ENCODE measurements around the gene PC. TPM values are rescaled to one million over a fixed set of nuclear protein-coding genes. Genes with fewer than 3 reads are reported as not detected.

The PC gene
- total RNA-seq, 4 donors from 2014 or later = 7.3 to 22.5 (median 17.4) TPM

GRCh38 chr11:66929753-66930152, 28.4 kb downstream of the PC start:
- intact Hi-C loops (cut with DNase I; ENCODE audit: low total_unique reads) = no loop called here
- 70 to 82% methylated on average over 4 of the region's 4 CpGs for WGBS, 2 donors
- no peak for DNase-seq (ENCODE audit: low spot score in 2 of 2)
- H3K4me3 ChIP-seq (ENCODE audit: low read depth, poor library complexity, severe bottlenecking) = no peak overlapping the region
- no peak for TF ChIP-seq POLR2A (IDR thresholded peaks at IDR 0.05)
- no peak for TF ChIP-seq CTCF (IDR thresholded peaks at IDR 0.05)

DNA sequence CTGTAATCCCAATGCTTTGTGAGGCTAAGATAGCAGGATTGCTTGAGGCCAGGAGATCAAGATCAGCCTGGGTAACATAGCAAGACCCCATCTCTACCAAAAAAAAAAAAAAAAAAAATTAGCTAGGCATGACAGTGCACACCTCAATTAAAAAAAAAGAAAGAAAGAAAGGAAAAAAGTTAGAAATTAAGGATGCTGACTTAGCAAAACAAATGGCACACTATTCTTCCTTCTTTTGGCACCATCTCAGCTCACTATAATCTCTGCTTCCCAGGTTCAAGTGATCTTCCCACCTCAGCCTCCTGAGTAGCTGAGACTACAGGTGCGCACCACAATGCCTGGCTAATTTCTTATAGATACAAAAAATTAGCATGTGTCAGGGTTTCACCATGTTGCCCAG, 33.9 kb downstream of the PC start:
- TF ChIP-seq POLR2A (IDR thresholded peaks at IDR 0.05) (no peak), CTCF (IDR thresholded peaks at IDR 0.05) (no peak)
- intact Hi-C loops (cut with DNase I; ENCODE audit: low total_unique reads) = no loop called here
- 89 to 100% methylated on average over 1 of the region's 1 CpG for WGBS, 2 donors

DNA sequence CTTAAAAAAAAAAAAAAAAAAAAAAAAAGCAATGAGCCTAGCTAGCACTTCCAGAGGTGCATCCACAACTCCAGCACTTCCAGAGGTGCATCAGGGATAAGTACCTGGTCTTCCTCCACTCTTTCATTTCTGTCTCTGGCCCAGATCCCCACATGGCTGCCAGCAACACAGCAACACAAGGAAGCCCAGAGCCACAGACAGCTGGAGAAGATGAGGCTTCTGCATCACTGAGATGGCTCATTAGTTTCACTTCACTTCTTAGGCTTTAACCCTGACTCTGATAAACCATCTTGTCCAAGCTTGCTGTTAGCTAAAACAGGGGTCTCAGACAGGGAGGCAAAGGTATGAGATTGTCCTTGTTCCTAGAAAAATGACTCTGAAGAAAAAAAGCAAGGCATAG, 35.6 kb downstream of the PC start:
- TF ChIP-seq CTCF (IDR thresholded peaks at IDR 0.05) = no peak
- TF ChIP-seq POLR2A (IDR thresholded peaks at IDR 0.05) = no peak
- intact Hi-C loops (cut with DNase I; ENCODE audit: low total_unique reads) = no loop called here
- no peak overlapping the region for H3K4me3 ChIP-seq (ENCODE audit: low read depth, poor library complexity, severe bottlenecking)
- no peak for DNase-seq (ENCODE audit: low spot score in 2 of 2)

More for the DNA sequence above, 33.9 kb downstream of the PC start:
- DNase-seq (ENCODE audit: low spot score in 2 of 2) = no peak
- no peak overlapping the region for H3K4me3 ChIP-seq (ENCODE audit: low read depth, poor library complexity, severe bottlenecking)

DNA sequence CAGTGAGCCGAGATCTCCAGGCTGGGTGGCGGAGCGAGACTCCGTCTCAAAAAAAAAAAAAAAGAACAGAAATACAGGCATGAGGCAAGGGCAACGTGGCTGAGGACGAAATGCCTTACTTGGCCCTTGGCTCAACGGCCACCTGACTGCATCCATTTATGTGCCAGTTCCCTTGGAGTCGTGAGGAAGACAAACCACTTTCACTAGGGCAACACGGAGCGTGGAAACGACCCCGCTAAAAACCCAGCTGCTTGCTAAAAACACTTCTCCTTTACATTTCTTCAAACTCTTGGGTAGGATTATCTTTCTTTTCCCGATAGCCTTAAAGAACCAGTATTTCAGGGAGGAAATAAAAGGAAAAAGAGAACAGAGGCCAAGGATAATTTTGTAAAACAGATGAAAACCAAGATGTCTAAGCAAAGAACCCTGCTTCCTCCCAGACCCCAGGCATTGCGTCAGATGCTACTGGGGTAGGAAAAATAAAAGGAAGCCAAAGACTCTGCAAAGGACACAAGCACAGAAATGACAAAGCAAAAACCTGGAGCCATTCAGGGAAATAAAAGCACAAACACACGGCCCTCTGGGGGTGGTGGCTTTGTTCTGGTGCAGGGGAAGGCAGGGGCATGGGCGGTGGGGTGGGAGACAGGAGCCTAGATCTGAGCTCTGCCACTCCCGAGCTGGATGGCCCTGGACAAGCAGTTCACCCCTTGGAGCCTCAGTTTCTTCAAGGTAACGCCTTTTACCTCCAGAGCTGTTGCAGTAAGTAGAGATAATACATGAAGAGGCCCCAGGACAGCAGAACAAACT, 37.0 kb downstream of the PC start:
- TF ChIP-seq CTCF (IDR thresholded peaks at IDR 0.05) (no peak), POLR2A (IDR thresholded peaks at IDR 0.05) (no peak)
- no peak for DNase-seq (ENCODE audit: low spot score in 2 of 2)
- intact Hi-C loops (cut with DNase I; ENCODE audit: low total_unique reads) = no loop called here
- no peak overlapping the region for H3K4me3 ChIP-seq (ENCODE audit: low read depth, poor library complexity, severe bottlenecking)
- WGBS, 2 donors = 78 to 81% methylated on average over 18 of the region's 18 CpGs

- H3K4me3 ChIP-seq (ENCODE audit: low read depth, poor library complexity, severe bottlenecking) = no peak overlapping the region
- DNase-seq (ENCODE audit: low spot score in 2 of 2) = no peak
- 60 to 63% methylated on average over 6 of the region's 6 CpGs for WGBS, 2 donors
- intact Hi-C loops (cut with DNase I; ENCODE audit: low total_unique reads) = no loop called here
- TF ChIP-seq POLR2A (IDR thresholded peaks at IDR 0.05) (no peak), CTCF (IDR thresholded peaks at IDR 0.05) (no peak)
Observed at GRCh38 chr11:66919923-66920322, 38.3 kb downstream of the PC start.

DNA sequence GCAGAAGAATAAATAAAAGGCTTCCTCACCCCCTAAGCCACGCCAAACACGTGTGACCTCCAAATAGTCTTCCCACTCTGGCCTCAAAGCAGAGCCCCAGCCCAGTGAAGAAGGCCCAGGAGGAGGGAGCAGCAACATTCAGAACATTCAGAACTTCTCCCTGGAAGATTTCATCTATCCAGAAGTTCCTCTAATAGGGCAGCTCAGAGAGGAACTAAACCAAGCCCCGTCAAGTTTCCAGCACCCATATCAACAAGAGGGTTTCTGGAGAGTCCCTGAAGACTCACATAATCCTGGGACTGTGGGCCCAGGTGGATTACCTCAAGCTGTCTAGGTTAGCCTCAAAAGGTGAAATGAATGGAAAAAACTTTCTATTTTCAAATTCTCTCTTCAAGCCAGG, 39.4 kb downstream of the PC start:
- intact Hi-C loops (cut with DNase I; ENCODE audit: low total_unique reads) = no loop called here
- WGBS, 2 donors = 83% methylated on average over 3 of the region's 3 CpGs
- TF ChIP-seq POLR2A (IDR thresholded peaks at IDR 0.05) (no peak), CTCF (IDR thresholded peaks at IDR 0.05) (no peak)
- DNase-seq (ENCODE audit: low spot score in 2 of 2) = no peak
- H3K4me3 ChIP-seq (ENCODE audit: low read depth, poor library complexity, severe bottlenecking) = no peak overlapping the region

All from lower leg skin (tissue), 4 donors.